HG03571 (cell line): ENCODE results near the gene PLXNA3.
"Not testable (repeated sequence)": the region's sequence is repeated elsewhere in the genome, so short reads cannot be mapped to it uniquely, and the experiment has no call there.

ENCODE experiments used
- ATAC-seq: cut with Tn5 transposase; IDR thresholded peaks from one replicate; pipeline ENCODE4 v1.9.1; 2021; ENCODE audit not compliant: unreplicated experiment

Gene PLXNA3

GRCh38 chrX:154495472-154495922 lies 37.4 kb downstream of the PLXNA3 start:
- no peak for ATAC-seq

- not testable (repeated sequence) for ATAC-seq
These were observed 38.6 kb downstream of the PLXNA3 start for GRCh38 chrX:154496591-154497137.

GRCh38 chrX:154501423-154501822 lies 43.3 kb downstream of the PLXNA3 start:
- not testable (repeated sequence) for ATAC-seq

GRCh38 chrX:154502098-154502497 lies 44.0 kb downstream of the PLXNA3 start:
- ATAC-seq: no peak

- ATAC-seq: no peak
These were observed 44.9 kb downstream of the PLXNA3 start for GRCh38 chrX:154502989-154503388.

- no peak for ATAC-seq
These were observed 47.7 kb downstream of the PLXNA3 start for GRCh38 chrX:154505734-154506133.

- no peak for ATAC-seq
These were observed 48.6 kb downstream of the PLXNA3 start for GRCh38 chrX:154506483-154507332.

GRCh38 chrX:154507673-154508383 lies 49.7 kb downstream of the PLXNA3 start:
- no peak for ATAC-seq

GRCh38 chrX:154508384-154508745 lies 50.3 kb downstream of the PLXNA3 start:
- no peak for ATAC-seq

- no peak for ATAC-seq
These were observed 51.4 kb downstream of the PLXNA3 start for GRCh38 chrX:154509455-154509854.

- ATAC-seq: no peak
These were observed 53.7 kb downstream of the PLXNA3 start for GRCh38 chrX:154511761-154512160.

GRCh38 chrX:154512879-154513553 lies 54.9 kb downstream of the PLXNA3 start:
- ATAC-seq: no peak

GRCh38 chrX:154513716-154514115 lies 55.6 kb downstream of the PLXNA3 start:
- ATAC-seq: no peak

- ATAC-seq: no peak
These were observed 57.2 kb downstream of the PLXNA3 start for GRCh38 chrX:154515090-154515965.

- ATAC-seq: peak; percentile 88
These were observed 58.0 kb downstream of the PLXNA3 start, which contains the start of gene FAM3A for GRCh38 chrX:154515966-154516655. FAM3A (minus strand) TSS chrX:154516232; CDS start chrX:154515772, 460 bp downstream.

GRCh38 chrX:154516656-154517100 lies 58.6 kb downstream of the PLXNA3 start:
- ATAC-seq: no peak

GRCh38 chrX:154517101-154517781 lies 59.2 kb downstream of the PLXNA3 start:
- no peak for ATAC-seq

- no peak for ATAC-seq
These were observed 61.3 kb downstream of the PLXNA3 start for GRCh38 chrX:154519389-154519788.
